Cerebellar nuclear complex (tissue), 1 donor: ENCODE measurements around the gene PBX4.

Source experiments
- DNase-seq, 2 experiments: peaks; one replicate each; lab custom pipeline; 2025; lab: John Stamatoyannopoulos, UW

Gene PBX4

GRCh38 chr19:19539698-19540063 lies 78.8 kb downstream of the PBX4 start:
- no peak for DNase-seq

- DNase-seq = no peak
These were observed 79.7 kb downstream of the PBX4 start for GRCh38 chr19:19538785-19539166.

DNA sequence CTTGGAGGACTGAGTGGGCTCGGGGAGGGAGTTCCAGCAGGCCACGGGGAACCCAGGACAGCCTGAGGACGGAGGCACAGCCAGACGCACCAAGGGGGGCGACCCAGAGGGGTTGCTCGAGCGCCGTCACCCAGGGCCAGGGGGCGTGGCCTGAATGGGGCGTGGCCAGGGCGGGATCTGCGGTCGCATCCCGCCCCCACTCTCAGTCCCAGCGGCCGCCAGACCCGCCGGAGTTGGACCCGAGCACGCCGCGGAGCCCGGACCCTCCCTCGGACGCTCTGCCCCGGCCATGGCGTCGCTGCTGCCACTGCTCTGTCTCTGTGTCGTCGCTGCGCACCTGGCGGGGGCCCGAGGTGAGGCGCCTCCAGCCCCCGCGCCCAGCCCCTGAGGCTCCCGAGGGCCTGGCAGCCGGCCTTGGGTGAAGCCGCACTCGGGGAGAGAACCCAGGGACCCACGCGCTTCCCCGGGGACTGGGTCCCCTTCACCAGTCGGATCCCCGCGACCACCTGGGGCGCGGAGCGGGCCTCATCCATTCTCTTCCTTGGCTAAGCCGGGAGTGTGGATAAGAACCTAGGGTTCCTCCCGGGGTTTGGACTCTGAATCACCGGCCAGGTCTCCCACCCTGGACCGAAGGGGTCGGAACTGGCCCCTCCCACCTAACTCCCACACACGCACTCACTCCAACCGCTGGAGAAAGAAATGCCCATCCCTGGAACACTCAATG lies 80.3 kb downstream of the PBX4 start, which contains the start of gene CILP2:
CILP2 (plus strand) TSS at position 205 of the 724 bp plus-strand sequence; CDS start at position 290, 85 bp downstream.
- DNase-seq = no peak

DNA sequence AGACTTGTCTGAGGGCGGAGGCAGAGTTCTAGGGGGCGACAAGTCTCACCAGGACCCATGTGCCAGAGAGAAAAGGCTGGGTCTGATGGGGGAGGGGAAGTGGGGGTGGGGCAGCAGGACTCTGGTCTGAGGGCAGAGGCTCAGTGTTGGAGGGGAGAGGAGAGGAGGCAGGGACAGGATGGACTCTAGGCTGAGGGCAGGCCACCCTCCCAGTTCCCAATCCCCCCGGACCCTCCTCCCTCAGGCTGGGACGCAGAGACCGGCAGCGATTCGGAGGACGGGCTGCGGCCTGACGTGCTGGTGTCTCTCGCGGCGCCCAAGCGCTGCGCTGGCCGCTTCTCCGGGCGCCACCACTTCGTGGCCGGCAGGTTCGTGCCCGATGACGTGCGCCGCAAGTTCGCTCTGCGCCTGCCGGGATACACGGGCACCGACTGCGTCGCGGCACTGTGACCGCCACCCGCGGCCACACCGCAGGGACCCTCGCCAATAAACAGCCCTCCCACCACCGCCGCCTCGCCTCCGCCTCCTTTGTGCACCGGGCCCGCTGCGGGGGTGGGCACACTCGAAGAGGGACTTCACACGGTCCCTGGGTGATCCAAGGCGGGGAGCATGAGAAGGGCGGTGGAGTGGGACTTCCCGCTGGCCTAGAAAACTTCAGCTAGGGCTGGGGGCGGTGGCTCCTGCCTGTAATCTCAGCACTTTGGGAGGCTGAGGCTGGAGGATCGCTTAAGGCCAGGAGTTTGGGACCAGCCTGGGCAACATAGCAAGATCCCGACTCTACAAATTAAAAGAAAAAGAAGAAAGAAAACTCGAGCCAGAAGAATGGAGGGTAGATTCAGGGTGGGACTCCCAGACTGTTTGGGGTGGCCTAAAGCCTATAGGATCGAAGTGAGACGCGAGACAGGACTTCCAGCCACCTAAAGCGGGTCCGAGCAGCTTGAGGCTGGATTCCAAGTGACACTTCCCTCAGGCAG lies 81.1 kb downstream of the PBX4 start:
- no peak for DNase-seq

DNA sequence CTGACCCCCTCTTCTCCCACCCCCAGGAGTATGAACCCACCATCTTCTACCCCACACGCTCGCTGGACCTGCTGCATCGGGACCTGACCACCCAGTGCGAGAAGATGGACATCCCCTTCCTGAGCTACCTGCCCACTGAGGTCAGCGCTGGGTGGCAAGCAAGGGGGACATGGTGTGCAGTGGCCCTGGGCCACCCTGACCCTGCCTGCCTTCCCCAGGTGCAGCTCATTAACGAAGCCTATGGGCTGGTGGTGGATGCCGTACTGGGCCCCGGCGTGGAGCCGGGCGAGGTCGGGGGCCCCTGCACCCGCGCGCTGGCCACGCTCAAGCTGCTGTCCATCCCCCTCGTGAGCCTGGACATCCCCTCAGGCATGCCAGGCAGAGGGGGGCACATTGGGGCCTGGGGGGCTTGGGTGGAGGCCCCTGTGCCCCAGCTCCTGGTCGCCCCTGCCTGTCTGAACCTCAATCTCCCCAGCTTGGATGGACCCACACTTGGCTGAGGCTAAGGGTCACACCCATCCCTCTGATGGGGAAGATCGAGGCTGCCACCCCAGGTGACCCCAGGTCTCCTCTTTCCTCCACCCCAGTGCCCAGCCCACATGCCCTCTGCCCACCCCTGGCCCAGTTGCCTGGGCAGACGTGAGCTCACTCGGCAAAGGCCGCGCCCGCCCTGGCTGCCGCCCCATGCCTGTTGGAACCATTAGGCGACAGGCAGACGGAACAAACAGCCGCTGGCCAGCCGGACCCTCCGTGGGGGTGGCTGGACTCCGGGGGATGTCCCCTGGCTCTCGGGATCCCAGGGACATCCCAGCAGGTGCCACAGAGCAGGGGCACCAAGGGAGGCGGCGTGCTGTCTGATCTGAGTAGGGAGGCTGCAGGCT lies 82.9 kb downstream of the PBX4 start:
- no peak for DNase-seq

DNA sequence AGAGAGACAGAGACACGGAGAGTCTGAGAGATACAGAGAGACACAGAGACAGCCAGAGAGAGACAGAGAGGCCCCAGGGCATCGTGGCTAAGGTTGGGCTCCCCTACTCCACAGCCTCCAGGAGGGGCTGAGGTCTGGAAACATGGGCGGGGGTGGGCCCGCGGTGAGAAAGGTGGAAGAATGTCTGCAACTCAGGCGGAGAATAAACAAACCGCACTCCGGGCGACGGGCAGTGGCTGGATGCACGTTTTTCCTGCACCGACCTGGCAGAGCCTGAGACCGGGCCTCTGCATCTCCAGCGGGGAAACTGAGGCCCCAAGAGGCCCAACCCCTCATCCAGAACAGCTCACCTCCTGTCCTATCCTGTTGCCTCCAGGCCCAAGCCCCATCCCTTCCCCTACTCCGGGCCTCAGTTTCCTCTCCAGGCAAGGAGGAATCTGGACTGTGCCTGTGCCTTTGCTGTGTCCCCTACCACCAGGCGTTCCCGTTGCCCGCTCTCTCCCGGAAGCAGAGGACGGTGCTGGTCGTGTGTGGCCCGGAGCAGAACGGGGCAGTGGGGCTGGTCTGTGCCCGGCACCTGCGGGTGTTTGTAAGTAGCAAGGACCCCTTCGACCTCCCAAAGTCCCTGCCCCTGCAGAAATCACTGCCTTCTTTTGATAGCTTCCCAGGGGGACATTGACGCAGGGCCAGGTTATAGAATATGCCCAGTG lies 83.8 kb downstream of the PBX4 start:
- no peak for DNase-seq

GRCh38 chr19:19533841-19534240 lies 84.6 kb downstream of the PBX4 start:
- DNase-seq = no peak

DNA sequence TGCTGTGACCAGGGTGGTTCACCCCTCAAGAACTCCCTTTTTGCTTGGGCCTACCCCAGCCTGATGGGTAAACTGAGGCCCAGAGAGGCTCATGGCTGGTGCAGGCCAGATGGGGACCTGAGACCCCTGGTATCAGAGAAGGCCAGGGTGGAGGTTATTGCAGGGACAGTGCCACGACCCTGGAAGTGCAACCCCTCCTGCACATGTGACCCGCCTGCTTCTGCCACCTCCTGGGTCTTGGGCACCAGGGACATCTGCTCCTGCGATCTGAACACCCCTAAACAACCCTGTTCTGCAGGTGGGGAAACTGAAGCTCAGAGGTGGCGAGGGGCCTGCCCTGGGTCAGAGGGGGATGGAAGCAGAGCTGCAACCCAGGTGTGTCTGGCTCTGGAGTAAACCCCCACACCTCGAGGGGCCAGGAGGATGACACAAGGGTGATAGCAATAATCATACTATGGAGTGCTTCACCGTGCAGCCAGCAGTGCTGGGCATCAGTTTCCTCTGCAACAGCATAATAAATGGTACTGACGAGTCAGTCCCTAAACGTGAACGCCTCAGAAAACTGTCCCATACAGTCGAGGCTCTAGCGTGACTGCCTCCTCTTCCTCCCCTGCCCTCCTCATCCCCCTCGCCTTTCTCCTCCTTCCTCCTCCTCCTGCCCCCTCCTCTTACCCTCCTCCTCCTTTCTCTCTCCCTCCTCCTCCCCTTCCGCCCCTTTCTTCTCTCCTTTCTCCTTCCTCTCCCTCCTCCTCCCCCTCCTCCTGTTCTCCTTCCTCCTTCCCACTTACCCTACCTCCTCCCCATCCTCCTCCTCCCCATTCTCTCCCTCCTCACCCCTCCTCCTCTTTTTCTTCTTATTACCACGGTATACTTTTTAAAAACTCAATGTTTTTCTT lies 85.4 kb downstream of the PBX4 start:
- DNase-seq = no peak

GRCh38 chr19:19531951-19532805 lies 86.3 kb downstream of the PBX4 start:
- DNase-seq = peak in 1 of 2 experiments; percentile 42

- DNase-seq = no peak
These were observed 87.6 kb downstream of the PBX4 start for GRCh38 chr19:19530889-19531288.

DNA sequence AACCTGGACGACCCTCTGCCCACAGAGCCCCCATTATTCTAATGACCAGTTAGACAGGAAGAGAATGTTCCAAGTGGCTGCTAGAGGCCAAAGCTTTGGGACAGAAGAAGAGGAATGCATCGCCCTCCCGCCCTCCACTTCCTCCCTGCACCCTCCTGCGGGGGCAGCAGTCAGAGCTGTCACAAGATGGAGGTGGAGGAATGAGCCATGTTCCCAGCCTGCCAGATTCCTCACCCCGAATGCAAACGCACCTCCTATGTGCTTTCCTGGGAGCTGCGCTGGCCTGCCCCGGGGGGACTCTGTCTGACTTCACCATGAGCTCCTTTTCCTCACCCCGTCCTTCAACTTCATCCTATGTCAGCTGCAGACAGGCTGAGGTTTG lies 88.1 kb downstream of the PBX4 start:
- DNase-seq = no peak

GRCh38 chr19:19529783-19530422 lies 88.6 kb downstream of the PBX4 start:
- no peak for DNase-seq

DNA sequence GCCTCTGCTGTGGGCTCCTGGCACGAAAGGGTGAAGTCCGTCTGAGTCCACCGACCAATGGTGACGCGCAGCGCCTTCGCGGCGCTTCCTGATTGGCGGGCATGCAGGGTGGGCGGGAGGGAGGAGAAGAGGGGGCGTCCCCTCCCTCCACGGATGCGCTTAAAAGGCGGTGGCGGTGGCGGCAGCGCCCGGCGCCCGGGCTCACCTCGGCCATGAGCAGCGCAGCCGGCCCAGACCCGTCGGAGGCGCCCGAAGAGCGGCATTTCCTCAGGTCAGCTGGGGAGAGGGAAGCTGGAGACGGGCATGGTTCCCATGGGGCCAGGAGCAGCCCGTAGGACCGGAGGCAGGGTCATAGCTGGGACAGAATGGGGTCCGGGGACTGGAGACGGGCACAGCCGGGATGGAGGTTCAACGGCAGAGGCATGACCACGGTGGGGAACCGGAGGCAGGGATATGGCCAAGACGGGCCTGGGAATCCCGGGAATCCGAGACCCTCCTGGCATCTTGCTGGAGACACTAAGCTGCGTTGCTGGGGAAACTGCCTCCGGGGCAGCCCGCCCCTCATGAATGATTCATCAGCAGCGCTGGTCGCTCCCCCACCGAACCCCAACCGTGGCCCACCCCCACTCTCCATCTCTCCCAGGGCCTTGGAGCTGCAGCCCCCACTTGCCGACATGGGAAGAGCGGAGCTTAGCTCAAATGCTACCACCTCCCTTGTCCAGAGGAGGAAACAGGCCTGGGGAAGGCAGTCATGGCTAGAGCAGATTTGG lies 89.6 kb downstream of the PBX4 start, which contains the start of gene YJEFN3:
YJEFN3 (plus strand) TSS at position 191 of the 770 bp plus-strand sequence; CDS start at position 213, 22 bp downstream.
- DNase-seq = peak; percentile 11 to 45

- no peak for DNase-seq
These were observed 90.5 kb downstream of the PBX4 start for GRCh38 chr19:19527674-19528625.

DNA sequence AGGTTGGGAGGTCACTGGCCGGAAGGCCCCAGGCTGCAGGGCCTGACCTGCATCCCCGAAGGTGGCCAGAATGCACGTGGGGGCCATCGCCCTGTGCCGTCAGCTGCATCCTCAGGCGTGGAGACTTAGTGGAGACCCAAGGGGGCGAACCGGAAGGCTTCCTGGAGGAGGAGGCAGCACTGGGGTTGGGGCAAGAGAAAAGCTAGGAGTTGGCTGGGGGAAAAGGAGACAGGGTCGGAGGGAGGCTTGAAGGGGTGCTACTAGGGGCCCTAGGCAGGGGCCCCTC lies 91.2 kb downstream of the PBX4 start:
- no peak for DNase-seq

DNA sequence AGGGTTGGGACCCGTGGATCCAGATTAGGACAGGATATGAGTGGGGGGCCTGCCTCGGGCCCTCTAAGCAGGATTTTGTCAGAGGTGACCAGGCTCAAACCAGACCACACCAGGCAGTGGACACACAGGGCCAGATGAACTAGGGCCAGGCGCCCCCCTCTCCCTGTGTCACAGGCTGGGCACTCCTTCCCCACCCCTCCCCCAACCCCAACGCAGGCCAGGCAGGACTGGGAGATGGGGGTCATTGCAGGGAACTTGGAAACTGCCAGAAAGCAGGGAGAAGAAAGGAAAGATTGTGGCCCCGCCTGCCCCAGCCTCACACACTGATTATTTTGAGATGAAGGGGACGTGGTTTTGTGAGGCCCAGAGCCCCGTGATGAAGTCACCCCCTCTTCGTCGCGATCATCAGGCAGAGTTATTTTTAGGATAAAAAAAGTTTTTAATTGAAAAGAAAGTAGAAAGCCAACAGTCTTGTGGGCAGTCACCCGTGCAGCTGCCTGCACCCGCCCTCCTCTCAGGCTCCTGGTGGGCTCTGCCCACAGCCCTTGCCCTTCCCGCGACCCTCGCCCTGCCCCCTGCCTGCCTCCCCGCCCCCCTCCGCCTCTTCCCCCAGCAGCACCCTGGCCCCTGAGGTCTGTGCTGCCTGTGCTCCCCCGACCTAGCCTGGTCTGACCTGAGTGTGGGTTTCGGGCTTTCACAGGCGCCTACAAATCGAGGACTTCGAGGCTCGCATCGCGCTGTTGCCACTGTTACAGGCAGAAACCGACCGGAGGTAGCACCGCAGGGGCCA lies 91.7 kb downstream of the PBX4 start:
- DNase-seq = no peak
